Gastrocnemius medialis (tissue), 4 donors: ENCODE data around the gene LRRC28.

Experiments used
- CTCF ChIP-seq, 5 experiments: fragments of 450-650 bp in 3 of 5; fragments of 200-600 bp in 2 of 5; sonication (generic) in 2 of 5; IDR thresholded peaks in 4 of 5; conservative IDR thresholded peaks in 1 of 5; 1 replicate in 4 of 5; 2 replicates in 1 of 5; pipeline ENCODE4 v1.5.1; 2016 to 2019; ENCODE audit warnings: antibody characterized with exemption in 5 of 5, mild to moderate bottlenecking in 3 of 5, moderate library complexity in 3 of 5
- POLR2A ChIP-seq, 2 donors: fragments of 450-650 bp; IDR thresholded peaks; one replicate each; pipeline ENCODE4 v1.6.1; 2017; ENCODE audit warnings: antibody characterized with exemption in 2 of 2, mild to moderate bottlenecking in 2 of 2, moderate library complexity in 2 of 2

GRCh38 chr15:99224372-99225214 is 26.7 kb upstream of the LRRC28 start:
- TF ChIP-seq CTCF (IDR thresholded peaks at IDR 0.05 in 4 of 5, conservative IDR thresholded peaks at IDR 0.05 in 1 of 5) (no peak), POLR2A (IDR thresholded peaks at IDR 0.05) (no peak)
